GM19240 (cell line): ENCODE results near the gene NOS3.
A peak's percentile ranks its signal among the peaks of the same experiment; 100 is the strongest.
"Not testable (repeated sequence)": the region's sequence is repeated elsewhere in the genome, so short reads cannot be mapped to it uniquely, and the experiment has no call there.

Source experiments
- DNase-seq: peaks from one replicate; pipeline ENCODE4 v3.0.0; 2011; ENCODE audit warnings: low spot score; ENCODE audit not compliant: insufficient read length

The NOS3 gene

GRCh38 chr7:151035026-151035717 is 44.4 kb downstream of the NOS3 start:
- no peak for DNase-seq

GRCh38 chr7:151035902-151036301 is 45.1 kb downstream of the NOS3 start:
- DNase-seq = no peak

GRCh38 chr7:151038951-151039849 is 48.4 kb downstream of the NOS3 start:
- DNase-seq = no peak

- DNase-seq = no peak
Measured at GRCh38 chr7:151039850-151040548, 49.2 kb downstream of the NOS3 start.

GRCh38 chr7:151040616-151041375 is 50.0 kb downstream of the NOS3 start:
- DNase-seq = no peak

- not testable (repeated sequence) for DNase-seq
Measured at GRCh38 chr7:151043449-151043848, 52.6 kb downstream of the NOS3 start.

- DNase-seq = no peak
Measured at GRCh38 chr7:151043959-151044358, 53.1 kb downstream of the NOS3 start.

- DNase-seq = no peak
Measured at GRCh38 chr7:151045262-151045661, 54.4 kb downstream of the NOS3 start.

GRCh38 chr7:151045967-151046366 is 55.1 kb downstream of the NOS3 start:
- no peak for DNase-seq

- DNase-seq = no peak
Measured at GRCh38 chr7:151046603-151047573, 56.1 kb downstream of the NOS3 start.

- DNase-seq = no peak
Measured at GRCh38 chr7:151047976-151048815, 57.4 kb downstream of the NOS3 start, which contains the start of gene ASIC3. Gene ASIC3, plus strand, starts transcription at chr7:151048531. Its CDS starts 355 bp downstream, at chr7:151048886.

GRCh38 chr7:151048911-151049463 is 58.2 kb downstream of the NOS3 start:
- DNase-seq = no peak

GRCh38 chr7:151051108-151051507 is 60.3 kb downstream of the NOS3 start:
- no peak for DNase-seq

- no peak for DNase-seq
Measured at GRCh38 chr7:151053096-151053495, 62.3 kb downstream of the NOS3 start.

GRCh38 chr7:151053751-151054150 is 62.9 kb downstream of the NOS3 start:
- DNase-seq = no peak

- no peak for DNase-seq
Measured at GRCh38 chr7:151056283-151056665, 65.5 kb downstream of the NOS3 start.

- DNase-seq = no peak
Measured at GRCh38 chr7:151056666-151057505, 66.1 kb downstream of the NOS3 start.

GRCh38 chr7:151057506-151057988 is 66.7 kb downstream of the NOS3 start, which contains the start of gene CDK5:
Gene CDK5, minus strand, starts transcription at chr7:151057897. Its CDS starts 49 bp downstream, at chr7:151057848.
- peak; percentile 56 for DNase-seq
